Epithelial cell of esophagus (primary cell): ENCODE results near the gene ARPC2.

ENCODE experiments used
- DNase-seq: peaks from one replicate; pipeline ENCODE4 v3.0.0; 2010; ENCODE audit warnings: low read depth
- H3K4me3 ChIP-seq: 2 replicates; pipeline ENCODE4 v1.5.1; 2011; ENCODE audit warnings: mild to moderate bottlenecking, low read length, control low read depth
- TF ChIP-seq, protein P1 (sequence below): IDR thresholded peaks from 2 replicates; pipeline ENCODE4 v1.5.1; 2011; ENCODE audit warnings: low read depth, mild to moderate bottlenecking, low read length, control low read depth, inconsistent platforms; ENCODE audit not compliant: insufficient read depth; ENCODE audit errors: missing control alignments

Gene ARPC2

DNA sequence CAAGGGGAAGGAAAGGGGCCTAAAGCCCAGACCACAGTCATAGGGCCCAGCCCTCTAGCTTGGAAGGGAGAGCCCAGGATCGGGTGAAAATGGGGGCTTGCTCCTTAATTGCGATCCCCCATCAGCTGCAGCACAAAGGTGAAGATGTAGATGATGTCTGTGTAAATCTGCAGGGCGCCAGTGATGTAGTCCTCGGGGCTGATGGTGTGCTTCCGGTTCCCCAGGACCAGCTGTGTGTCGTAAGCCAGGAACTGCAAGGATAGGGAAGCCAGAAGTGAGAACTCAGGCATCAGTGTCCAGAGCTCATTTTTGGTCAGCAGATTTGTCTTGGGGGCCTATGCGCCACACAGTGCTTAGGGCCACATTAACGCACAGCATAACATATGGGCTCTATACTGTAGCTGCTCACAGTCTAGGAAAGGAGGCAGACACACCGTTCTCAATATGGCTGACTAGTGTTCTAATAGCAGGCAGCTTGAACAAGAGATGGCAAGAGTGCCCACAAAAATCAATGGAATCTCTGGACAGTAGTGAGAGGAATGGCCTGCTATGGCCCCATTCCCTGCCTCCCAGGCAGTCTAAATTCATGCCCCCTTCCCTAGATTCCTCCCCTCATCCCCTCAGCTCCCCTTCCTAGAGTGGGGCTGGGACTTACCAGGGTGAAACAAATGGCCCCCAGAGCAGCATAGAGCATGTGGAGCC lies 58.5 kb downstream of the ARPC2 start:
- no peak for DNase-seq
- H3K4me3 ChIP-seq = no peak overlapping the region
- TF ChIP-seq, protein P1, sequence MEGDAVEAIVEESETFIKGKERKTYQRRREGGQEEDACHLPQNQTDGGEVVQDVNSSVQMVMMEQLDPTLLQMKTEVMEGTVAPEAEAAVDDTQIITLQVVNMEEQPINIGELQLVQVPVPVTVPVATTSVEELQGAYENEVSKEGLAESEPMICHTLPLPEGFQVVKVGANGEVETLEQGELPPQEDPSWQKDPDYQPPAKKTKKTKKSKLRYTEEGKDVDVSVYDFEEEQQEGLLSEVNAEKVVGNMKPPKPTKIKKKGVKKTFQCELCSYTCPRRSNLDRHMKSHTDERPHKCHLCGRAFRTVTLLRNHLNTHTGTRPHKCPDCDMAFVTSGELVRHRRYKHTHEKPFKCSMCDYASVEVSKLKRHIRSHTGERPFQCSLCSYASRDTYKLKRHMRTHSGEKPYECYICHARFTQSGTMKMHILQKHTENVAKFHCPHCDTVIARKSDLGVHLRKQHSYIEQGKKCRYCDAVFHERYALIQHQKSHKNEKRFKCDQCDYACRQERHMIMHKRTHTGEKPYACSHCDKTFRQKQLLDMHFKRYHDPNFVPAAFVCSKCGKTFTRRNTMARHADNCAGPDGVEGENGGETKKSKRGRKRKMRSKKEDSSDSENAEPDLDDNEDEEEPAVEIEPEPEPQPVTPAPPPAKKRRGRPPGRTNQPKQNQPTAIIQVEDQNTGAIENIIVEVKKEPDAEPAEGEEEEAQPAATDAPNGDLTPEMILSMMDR = no peak

DNA sequence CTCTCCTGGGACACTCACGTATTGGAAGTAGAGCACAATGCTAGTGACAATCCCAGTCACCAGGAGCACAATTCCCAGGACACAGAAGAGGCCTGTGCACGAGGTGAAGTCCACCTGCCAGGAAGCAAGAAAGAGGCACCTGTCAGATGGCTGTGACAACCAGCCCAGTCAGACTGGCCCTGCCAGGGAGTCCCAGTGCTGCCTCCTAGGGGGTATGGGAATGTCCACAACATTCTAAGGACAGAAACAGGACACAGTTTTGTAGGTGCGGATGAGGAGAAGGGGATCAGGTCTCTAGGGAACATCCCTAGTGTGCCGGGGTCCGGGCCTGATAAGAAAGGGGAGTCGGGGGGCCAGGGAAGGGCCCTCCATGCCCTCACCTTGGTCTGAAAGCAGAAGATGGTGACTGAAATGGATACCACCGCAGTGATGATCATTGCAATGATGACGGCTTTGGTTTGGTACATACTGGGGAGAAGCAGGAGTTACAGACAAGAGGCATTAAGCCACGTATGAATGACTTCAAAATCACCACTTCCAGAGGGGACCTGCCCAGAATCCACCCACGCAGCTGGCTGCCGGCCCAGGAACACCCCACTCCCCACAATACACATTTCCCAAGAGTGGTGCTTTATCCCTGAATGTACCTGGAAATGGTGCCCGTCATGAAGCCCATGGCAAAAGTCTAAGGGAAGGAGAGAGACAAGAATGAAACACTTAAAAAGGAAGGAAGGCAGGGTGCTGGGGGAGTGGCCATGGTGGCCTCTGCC lies 60.2 kb downstream of the ARPC2 start:
- DNase-seq = no peak
- TF ChIP-seq, protein P1 = peak; percentile 39
- H3K4me3 ChIP-seq = no peak overlapping the region

DNA sequence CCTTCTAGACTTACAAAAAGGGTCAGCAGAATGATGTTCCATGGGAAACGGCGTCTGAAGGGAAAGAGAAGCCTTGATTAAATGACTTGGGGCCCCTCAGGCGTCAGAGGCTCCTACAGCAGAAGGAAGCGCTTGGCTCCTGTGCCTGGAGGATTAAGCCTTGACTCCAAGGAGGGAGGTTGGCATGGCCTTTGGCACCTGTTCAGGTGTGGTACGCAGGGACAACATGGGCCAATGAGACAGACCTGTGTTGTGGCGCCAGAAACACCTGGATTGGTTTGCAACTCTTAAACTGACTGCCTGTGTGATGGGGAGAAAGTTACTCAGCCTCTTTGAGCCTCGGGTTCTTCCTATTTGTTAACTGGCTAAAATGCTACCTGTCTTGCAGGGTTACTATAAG lies 60.9 kb downstream of the ARPC2 start:
- DNase-seq = no peak
- H3K4me3 ChIP-seq = no peak overlapping the region
- TF ChIP-seq, protein P1 = no peak

DNA sequence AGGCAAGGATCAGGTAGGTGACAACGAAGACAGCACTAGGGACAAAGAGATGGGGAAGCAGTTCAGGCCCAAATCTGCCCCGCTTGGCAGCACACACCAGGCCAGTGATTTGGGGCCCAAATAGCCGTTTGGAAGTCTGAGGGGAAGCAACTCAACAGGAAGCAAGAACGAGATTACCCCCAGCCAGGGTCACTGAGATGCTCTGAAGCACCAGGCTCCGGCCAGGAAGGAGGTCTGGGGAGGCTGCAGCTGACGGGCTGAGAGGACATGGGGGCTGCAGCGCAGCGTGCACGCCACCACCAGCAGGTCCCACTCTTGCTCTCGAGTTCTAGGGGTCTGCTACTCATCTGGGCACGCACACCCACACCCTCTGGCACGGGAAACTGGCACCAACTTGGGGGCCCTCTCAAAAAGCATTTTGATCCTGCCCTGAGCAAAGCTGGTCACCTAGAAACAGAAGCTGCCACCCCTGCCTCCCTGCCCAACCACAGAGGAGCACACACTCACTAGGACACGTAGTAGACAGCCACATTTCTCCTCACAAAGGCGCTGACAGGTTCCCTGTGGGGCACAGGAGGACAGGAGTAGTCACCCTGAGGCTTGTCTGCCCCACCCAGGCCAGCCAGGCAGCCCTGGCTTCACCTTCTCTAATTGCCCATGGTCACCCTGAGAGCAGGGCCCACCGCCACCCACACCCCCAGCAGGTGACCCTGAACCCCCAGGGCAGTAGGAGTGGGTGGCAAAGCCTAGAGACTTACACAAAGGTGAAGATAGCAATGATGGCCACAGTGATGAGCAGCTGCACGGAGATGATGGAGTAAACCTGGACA lies 61.8 kb downstream of the ARPC2 start:
- no peak overlapping the region for H3K4me3 ChIP-seq

DNA sequence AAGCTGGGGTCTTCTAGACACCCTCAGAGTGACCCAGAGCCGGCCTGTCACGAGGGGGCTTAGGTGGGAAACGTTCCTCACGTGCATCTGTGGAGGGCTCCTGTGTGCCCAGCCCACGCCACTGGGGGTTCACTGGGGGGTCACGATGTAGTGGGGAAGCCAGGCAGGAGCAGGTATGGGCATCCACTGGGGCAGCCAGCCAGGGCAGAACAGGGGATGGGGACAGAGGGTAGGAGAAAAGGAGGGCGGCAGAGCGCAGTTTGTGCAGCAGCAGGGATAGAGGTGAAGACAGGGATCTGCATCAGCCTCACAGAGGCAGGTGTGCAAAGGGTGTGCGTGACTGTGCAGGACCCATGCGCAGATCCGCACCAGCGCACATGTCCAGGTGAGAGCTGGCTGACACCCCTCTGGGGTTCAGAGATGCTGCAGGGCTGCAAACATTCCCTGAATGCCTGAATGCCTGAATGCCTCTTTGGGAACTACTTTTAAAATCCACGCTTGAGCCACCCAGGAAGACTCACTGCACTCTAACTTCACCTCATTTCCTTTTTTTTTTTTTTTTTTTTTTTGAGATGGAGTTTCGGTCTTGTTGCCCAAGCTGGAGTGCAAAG lies 63.4 kb downstream of the ARPC2 start:
- H3K4me3 ChIP-seq = no peak overlapping the region
- no peak for DNase-seq
- TF ChIP-seq, protein P1 = no peak

More for the DNA sequence above, 61.8 kb downstream of the ARPC2 start:
- no peak for DNase-seq
- TF ChIP-seq, protein P1 = no peak

DNA sequence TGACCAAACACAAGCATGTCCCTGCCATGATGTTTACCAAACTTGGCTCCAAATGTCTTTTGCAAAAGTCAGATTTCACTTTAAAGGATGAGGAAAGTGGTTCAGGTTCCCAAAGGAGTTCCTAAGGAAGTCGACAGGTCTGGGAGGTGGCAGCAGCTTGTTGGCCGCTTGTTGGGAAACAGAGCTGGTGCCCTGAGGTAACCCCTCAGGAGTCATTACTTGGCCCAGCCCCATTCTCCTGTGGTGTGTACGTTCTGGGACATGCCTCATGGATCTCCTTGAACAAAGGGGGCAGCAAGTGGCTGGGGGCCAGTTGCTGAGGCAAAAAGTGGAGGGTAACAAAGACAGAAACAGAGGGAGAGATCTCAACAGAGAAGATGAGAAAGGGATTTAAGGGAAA lies 64.5 kb downstream of the ARPC2 start:
- TF ChIP-seq, protein P1 = no peak
- peak; percentile 67 for DNase-seq
- no peak overlapping the region for H3K4me3 ChIP-seq
